OCI-M2 (cell line): ENCODE measurements around the gene CASTOR1.

ENCODE experiments used
- DNase-seq: peaks from one replicate; lab custom pipeline; 2025; ENCODE audit not compliant: unreplicated experiment; lab: John Stamatoyannopoulos, UW

CASTOR1 gene

GRCh38 chr22:30301995-30302809 is 12.9 kb upstream of the CASTOR1 start:
- no peak for DNase-seq

- no peak for DNase-seq
These were observed 10.0 kb upstream of the CASTOR1 start for GRCh38 chr22:30299322-30299721.

GRCh38 chr22:30297991-30298701 is 8.8 kb upstream of the CASTOR1 start:
- no peak for DNase-seq

GRCh38 chr22:30297276-30297990 is 8.1 kb upstream of the CASTOR1 start:
- no peak for DNase-seq

- DNase-seq, result no peak
These were observed 7.5 kb upstream of the CASTOR1 start for GRCh38 chr22:30296833-30297232.

- no peak for DNase-seq
These were observed 7.0 kb upstream of the CASTOR1 start for GRCh38 chr22:30296324-30296723.

- no peak for DNase-seq
These were observed 6.3 kb upstream of the CASTOR1 start for GRCh38 chr22:30295576-30295975.

- no peak for DNase-seq
These were observed 5.5 kb upstream of the CASTOR1 start for GRCh38 chr22:30294830-30295229.

GRCh38 chr22:30294066-30294465 is 4.8 kb upstream of the CASTOR1 start:
- no peak for DNase-seq

- DNase-seq, result no peak
These were observed 3.7 kb upstream of the CASTOR1 start for GRCh38 chr22:30293026-30293425.

- no peak for DNase-seq
These were observed 3.0 kb upstream of the CASTOR1 start for GRCh38 chr22:30292069-30292970.

- DNase-seq, result no peak
These were observed 2.0 kb upstream of the CASTOR1 start for GRCh38 chr22:30291058-30291892.

GRCh38 chr22:30290342-30291057 is 1.2 kb upstream of the CASTOR1 start:
- no peak for DNase-seq

GRCh38 chr22:30289980-30290313 is 642 bp upstream of the CASTOR1 start:
- no peak for DNase-seq

- DNase-seq, result no peak
These were observed 725 bp downstream of the CASTOR1 start for GRCh38 chr22:30288419-30289140.

- no peak for DNase-seq
These were observed 1.5 kb downstream of the CASTOR1 start for GRCh38 chr22:30287648-30288418.

- DNase-seq, result no peak
These were observed 2.3 kb downstream of the CASTOR1 start for GRCh38 chr22:30286813-30287647.
